Left lung (tissue), 10 donors: ENCODE measurements around the gene MTMR4. TPM values are rescaled to one million over a fixed set of nuclear protein-coding genes. Genes with fewer than 3 reads are reported as not detected.

Experiments used
- ATAC-seq: fragments of 200-7000 bp; cut with Tn5 transposase; one replicate; pipeline ENCODE4 v1.9.1; 2020; ENCODE audit warnings: moderate library complexity
- DNase-seq, 4 donors: peaks; one replicate each; pipeline ENCODE4 v3.0.0-alpha.2; 2013 to 2020
- H3K27ac ChIP-seq, 2 donors: fragments of 200-600 bp; sonication (generic) in 1 of 2; one replicate each; pipeline versions ENCODE4 v1.5.0 to v1.8.0; 2020 to 2021
- H3K27me3 ChIP-seq, 2 donors: fragments of 200-600 bp; sonication (generic) in 1 of 2; one replicate each; pipeline versions ENCODE4 v1.5.0 to v1.8.0; 2020 to 2021
- H3K36me3 ChIP-seq, 2 donors: fragments of 200-600 bp; sonication (generic) in 1 of 2; one replicate each; pipeline versions ENCODE4 v1.5.0 to v1.8.0; 2020 to 2021
- H3K4me1 ChIP-seq, 2 donors: fragments of 200-600 bp; one replicate each; pipeline ENCODE4 v1.8.0; 2021
- H3K4me3 ChIP-seq, 2 donors: fragments of 200-600 bp; sonication (generic) in 1 of 2; one replicate each; pipeline versions ENCODE4 v1.5.0 to v1.8.0; 2020 to 2021; ENCODE audit warnings: mild to moderate bottlenecking in 1 of 2
- H3K9me3 ChIP-seq, 2 donors: fragments of 200-600 bp; sonication (generic) in 1 of 2; one replicate each; pipeline versions ENCODE4 v1.5.0 to v1.8.0; 2020 to 2021
- CTCF ChIP-seq, 2 donors: fragments of 200-600 bp; sonication (generic) in 1 of 2; IDR thresholded peaks; one replicate each; pipeline versions ENCODE4 v1.5.0 to v1.8.0; 2021; ENCODE audit warnings: antibody characterized with exemption in 2 of 2
- intact Hi-C, 2 donors: fragments of 100-400 bp; cut with DNase I; formaldehyde crosslinking; loops; one replicate each; pipeline versions ENCODE4 v1.11.2 to v1.14.2; 2022
- polyA plus RNA-seq, 6 donors: library from polyadenylated mRNA; unstranded; fragments of 120-200 nt; gene quantifications; one replicate each; pipeline ENCODE4 v1.2.1, GENCODE V29; 2013; ENCODE audit not compliant: insufficient read length in 6 of 6
- total RNA-seq, 2 donors: library from RNA; stranded (reverse); fragmentation: NEBNext Ultra II Directional; extraction: Animal tissue kit (Norgen Biotek cat#: 25700); gene quantifications; one replicate each; pipeline ENCODE4 v1.2.1, GENCODE V29; 2021
- donor health status: DM: no; HTN: yes; CAD: no.
- donor health status: DM: no; HTN: no; CAD: no.

The MTMR4 gene
- total and polyA plus RNA-seq, 8 donors, result 33.6 to 54.8 (median 46.7) TPM

GRCh38 chr17:58475985-58476384 lies 38.5 kb downstream of the MTMR4 start:
- Histone ChIP-seq H3K36me3 (no peaks in the 10 kb centered on the region), H3K9me3 (no peaks in the 10 kb centered on the region), H3K27ac (no peak overlapping the region), H3K4me3 (no peak overlapping the region), H3K27me3 (no peaks in the 10 kb centered on the region), H3K4me1 (no peaks in the 10 kb centered on the region)
- DNase-seq, result no peak
- TF ChIP-seq CTCF (IDR thresholded peaks at IDR 0.05), result no peak
- intact Hi-C loops, result no loop called here
- no peak for ATAC-seq

GRCh38 chr17:58470356-58470755 lies 44.1 kb downstream of the MTMR4 start:
- DNase-seq (no peak), ATAC-seq (no peak)
- H3K27ac ChIP-seq, result no peak overlapping the region
- H3K27me3 ChIP-seq, result peaks cover 0 to 4% of the 10 kb centered on the region in 2 donors
- H3K36me3 ChIP-seq, result no peaks in the 10 kb centered on the region
- H3K4me3 ChIP-seq, result no peak overlapping the region
- no peaks in the 10 kb centered on the region for H3K9me3 ChIP-seq
- H3K4me1 ChIP-seq, result no peaks in the 10 kb centered on the region
- no peak for TF ChIP-seq CTCF (IDR thresholded peaks at IDR 0.05)
- intact Hi-C loops, result no loop called here

- ATAC-seq, result no peak
- Histone ChIP-seq H3K4me3 (no peak overlapping the region), H3K27me3 (peaks cover 0 to 4% of the 10 kb centered on the region in 2 donors), H3K4me1 (no peaks in the 10 kb centered on the region), H3K27ac (no peak overlapping the region), H3K9me3 (no peaks in the 10 kb centered on the region), H3K36me3 (no peaks in the 10 kb centered on the region)
- intact Hi-C loops, result no loop called here
- TF ChIP-seq CTCF (IDR thresholded peaks at IDR 0.05), result no peak
- no peak for DNase-seq
Measured at GRCh38 chr17:58468944-58469343, 45.5 kb downstream of the MTMR4 start.

- DNase-seq, result no peak
- TF ChIP-seq CTCF (IDR thresholded peaks at IDR 0.05), result no peak
- intact Hi-C loops, result no loop called here
- no peaks in the 10 kb centered on the region for H3K36me3 ChIP-seq
- no peak for ATAC-seq
- no peaks in the 10 kb centered on the region for H3K27me3 ChIP-seq
- H3K4me3 ChIP-seq, result no peak overlapping the region
- no peak overlapping the region for H3K27ac ChIP-seq
- H3K9me3 ChIP-seq, result no peaks in the 10 kb centered on the region
- no peaks in the 10 kb centered on the region for H3K4me1 ChIP-seq
Measured at GRCh38 chr17:58455491-58455890, 58.9 kb downstream of the MTMR4 start.

- no peak for DNase-seq
- TF ChIP-seq CTCF (IDR thresholded peaks at IDR 0.05), result no peak
- Histone ChIP-seq H3K4me1 (no peaks in the 10 kb centered on the region), H3K27me3 (no peaks in the 10 kb centered on the region), H3K36me3 (no peaks in the 10 kb centered on the region), H3K27ac (no peak overlapping the region), H3K4me3 (no peak overlapping the region), H3K9me3 (no peaks in the 10 kb centered on the region)
- ATAC-seq, result no peak
- intact Hi-C loops, result no loop called here
Measured at GRCh38 chr17:58452738-58453137, 61.7 kb downstream of the MTMR4 start.
